GM12864 (cell line): ENCODE data around the gene SH3BGRL3.

ENCODE experiments used
- DNase-seq: peaks from one replicate; pipeline ENCODE4 v3.0.0-alpha.2; 2011; ENCODE audit warnings: low read depth
- H3K4me3 ChIP-seq: 2 replicates; pipeline ENCODE4 v1.5.1; 2011; ENCODE audit warnings: mild to moderate bottlenecking, low read depth, low read length, control low read depth
- CTCF ChIP-seq: IDR thresholded peaks from 2 replicates; pipeline ENCODE4 v1.5.1; 2011; ENCODE audit warnings: low read depth, mild to moderate bottlenecking, moderate library complexity, low read length, control low read depth, inconsistent platforms; ENCODE audit errors: missing control alignments

Gene SH3BGRL3

GRCh38 chr1:26252718-26253117 is 27.2 kb upstream of the SH3BGRL3 start:
- no peak for DNase-seq
- no peak for TF ChIP-seq CTCF

GRCh38 chr1:26254404-26254803 is 25.5 kb upstream of the SH3BGRL3 start:
- no peak overlapping the region for H3K4me3 ChIP-seq
- no peak for TF ChIP-seq CTCF
- no peak for DNase-seq

More at GRCh38 chr1:26252718-26253117, 27.2 kb upstream of the SH3BGRL3 start:
- no peak overlapping the region for H3K4me3 ChIP-seq

GRCh38 chr1:26257222-26257621 is 22.7 kb upstream of the SH3BGRL3 start:
- DNase-seq = no peak
- no peak overlapping the region for H3K4me3 ChIP-seq
- TF ChIP-seq CTCF = no peak

- DNase-seq = no peak
These were observed 20.9 kb upstream of the SH3BGRL3 start for GRCh38 chr1:26259005-26259404.

GRCh38 chr1:26259578-26259977 is 20.3 kb upstream of the SH3BGRL3 start:
- no peak for TF ChIP-seq CTCF

More at GRCh38 chr1:26259005-26259404, 20.9 kb upstream of the SH3BGRL3 start:
- TF ChIP-seq CTCF = no peak
- no peak overlapping the region for H3K4me3 ChIP-seq

GRCh38 chr1:26263212-26263611 is 16.7 kb upstream of the SH3BGRL3 start:
- DNase-seq = no peak
- no peak for TF ChIP-seq CTCF
- no peak overlapping the region for H3K4me3 ChIP-seq

More at GRCh38 chr1:26259578-26259977, 20.3 kb upstream of the SH3BGRL3 start:
- DNase-seq = no peak
- H3K4me3 ChIP-seq = no peak overlapping the region

- H3K4me3 ChIP-seq = no peak overlapping the region
- no peak for TF ChIP-seq CTCF
- no peak for DNase-seq
These were observed 14.5 kb upstream of the SH3BGRL3 start for GRCh38 chr1:26265405-26265804.
